HL-60 (cell line): Measurements from ENCODE around the gene HOXA13.

Experiments
- DNase-seq, 2 experiments: peaks; one replicate each; pipeline ENCODE4 v3.0.0-alpha.2; 2010 to 2020; ENCODE audit warnings: low read depth in 1 of 2, low spot score in 1 of 2
- H3K27ac ChIP-seq: fragments of 250-450 bp; sonication (Bioruptor Pico); replicated peaks from 2 replicates; pipeline ENCODE4 v1.5.1; 2020; ENCODE audit warnings: mild to moderate bottlenecking, moderate library complexity
- H3K27me3 ChIP-seq: fragments of 250-450 bp; sonication (Bioruptor Pico); 2 replicates; pipeline ENCODE4 v1.5.1; 2021; ENCODE audit warnings: mild to moderate bottlenecking, moderate library complexity; ENCODE audit not compliant: insufficient read depth, poor library complexity, severe bottlenecking
- H3K4me3 ChIP-seq: replicated peaks from 2 replicates; pipeline ENCODE4 v1.5.1; 2011; ENCODE audit warnings: mild to moderate bottlenecking, control low read depth, low read length; ENCODE audit not compliant: insufficient read depth
- GABPA ChIP-seq: IDR thresholded peaks from 2 replicates; pipeline ENCODE4 v1.6.1; 2012; ENCODE audit warnings: low read depth
- POLR2AphosphoS5 ChIP-seq: IDR thresholded peaks from 2 replicates; pipeline ENCODE4 v1.6.1; 2012; ENCODE audit warnings: low read depth
- SPI1 ChIP-seq: IDR thresholded peaks from 2 replicates; pipeline ENCODE4 v1.6.1; 2012; ENCODE audit warnings: low read depth, mild to moderate bottlenecking, borderline replicate concordance
- long read RNA-seq: library from polyadenylated mRNA; unstranded; transcript quantifications from one replicate; pipeline ENCODE4 v2.0.0, GENCODE V29; 2020
- TF ChIP-seq, protein P1 (sequence below): IDR thresholded peaks from 2 replicates; pipeline ENCODE4 v1.6.1; 2012; ENCODE audit warnings: low read depth; ENCODE audit not compliant: insufficient replicate concordance
- TF ChIP-seq, protein P2 (sequence below): IDR thresholded peaks from one replicate; pipeline ENCODE4 v1.5.1; 2011; ENCODE audit warnings: low read length, control low read depth, inconsistent platforms; ENCODE audit not compliant: insufficient read depth

HOXA13 gene
- long read RNA-seq = 0 reads

DNA sequence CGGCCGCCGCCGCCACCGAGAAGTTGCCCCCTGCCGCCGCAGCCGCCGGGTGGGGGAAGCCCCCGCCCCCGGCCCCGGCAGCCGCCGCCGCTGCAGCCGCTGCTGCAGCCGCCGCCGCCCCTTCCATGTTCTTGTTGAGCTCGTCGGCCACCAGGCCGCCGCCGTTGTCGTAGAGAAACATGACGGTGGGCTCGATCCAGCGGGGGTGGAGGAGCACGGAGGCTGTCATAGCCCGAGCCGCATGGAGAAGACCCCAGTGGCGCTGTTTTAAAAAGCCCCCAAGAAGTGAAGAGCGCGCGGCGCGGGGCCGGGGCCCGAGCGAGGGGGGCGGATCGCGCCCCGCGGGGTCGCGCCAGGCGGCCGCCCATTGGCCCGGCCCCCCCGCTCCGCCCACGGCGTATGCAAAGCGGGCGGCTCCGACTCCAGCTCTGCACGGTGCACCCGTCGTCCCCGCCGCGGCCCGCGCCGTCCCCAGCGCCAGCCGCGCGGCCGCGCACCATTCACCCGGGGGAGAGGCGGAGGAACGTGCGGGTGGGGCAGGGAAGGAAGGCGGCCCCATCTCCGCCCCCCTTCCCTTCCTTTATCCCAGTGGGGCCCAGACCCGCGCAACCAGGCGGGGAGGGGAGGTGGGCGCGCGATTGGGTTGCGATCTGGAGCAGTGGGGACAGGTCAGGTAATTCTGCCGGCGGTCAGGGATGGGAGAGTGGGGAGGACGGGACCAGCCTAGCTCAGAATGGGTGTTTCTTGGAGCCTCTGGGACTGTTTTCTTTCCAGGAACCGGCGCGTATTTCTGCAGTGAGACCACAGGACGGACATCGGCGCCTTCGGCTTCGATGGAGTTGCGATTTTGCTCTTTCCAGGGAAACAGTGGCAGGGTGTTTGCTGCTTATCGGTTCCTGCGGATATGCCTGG is at the start of gene HOXA13:
HOXA13 (minus strand) TSS at position 243 of the 912 bp plus-strand sequence; CDS start at position 229, 14 bp downstream.
- TF ChIP-seq GABPA (no peak), SPI1 (no peak), POLR2AphosphoS5 (no peak)
- TF ChIP-seq, protein P1, sequence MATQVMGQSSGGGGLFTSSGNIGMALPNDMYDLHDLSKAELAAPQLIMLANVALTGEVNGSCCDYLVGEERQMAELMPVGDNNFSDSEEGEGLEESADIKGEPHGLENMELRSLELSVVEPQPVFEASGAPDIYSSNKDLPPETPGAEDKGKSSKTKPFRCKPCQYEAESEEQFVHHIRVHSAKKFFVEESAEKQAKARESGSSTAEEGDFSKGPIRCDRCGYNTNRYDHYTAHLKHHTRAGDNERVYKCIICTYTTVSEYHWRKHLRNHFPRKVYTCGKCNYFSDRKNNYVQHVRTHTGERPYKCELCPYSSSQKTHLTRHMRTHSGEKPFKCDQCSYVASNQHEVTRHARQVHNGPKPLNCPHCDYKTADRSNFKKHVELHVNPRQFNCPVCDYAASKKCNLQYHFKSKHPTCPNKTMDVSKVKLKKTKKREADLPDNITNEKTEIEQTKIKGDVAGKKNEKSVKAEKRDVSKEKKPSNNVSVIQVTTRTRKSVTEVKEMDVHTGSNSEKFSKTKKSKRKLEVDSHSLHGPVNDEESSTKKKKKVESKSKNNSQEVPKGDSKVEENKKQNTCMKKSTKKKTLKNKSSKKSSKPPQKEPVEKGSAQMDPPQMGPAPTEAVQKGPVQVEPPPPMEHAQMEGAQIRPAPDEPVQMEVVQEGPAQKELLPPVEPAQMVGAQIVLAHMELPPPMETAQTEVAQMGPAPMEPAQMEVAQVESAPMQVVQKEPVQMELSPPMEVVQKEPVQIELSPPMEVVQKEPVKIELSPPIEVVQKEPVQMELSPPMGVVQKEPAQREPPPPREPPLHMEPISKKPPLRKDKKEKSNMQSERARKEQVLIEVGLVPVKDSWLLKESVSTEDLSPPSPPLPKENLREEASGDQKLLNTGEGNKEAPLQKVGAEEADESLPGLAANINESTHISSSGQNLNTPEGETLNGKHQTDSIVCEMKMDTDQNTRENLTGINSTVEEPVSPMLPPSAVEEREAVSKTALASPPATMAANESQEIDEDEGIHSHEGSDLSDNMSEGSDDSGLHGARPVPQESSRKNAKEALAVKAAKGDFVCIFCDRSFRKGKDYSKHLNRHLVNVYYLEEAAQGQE = no peak
- TF ChIP-seq, protein P2, sequence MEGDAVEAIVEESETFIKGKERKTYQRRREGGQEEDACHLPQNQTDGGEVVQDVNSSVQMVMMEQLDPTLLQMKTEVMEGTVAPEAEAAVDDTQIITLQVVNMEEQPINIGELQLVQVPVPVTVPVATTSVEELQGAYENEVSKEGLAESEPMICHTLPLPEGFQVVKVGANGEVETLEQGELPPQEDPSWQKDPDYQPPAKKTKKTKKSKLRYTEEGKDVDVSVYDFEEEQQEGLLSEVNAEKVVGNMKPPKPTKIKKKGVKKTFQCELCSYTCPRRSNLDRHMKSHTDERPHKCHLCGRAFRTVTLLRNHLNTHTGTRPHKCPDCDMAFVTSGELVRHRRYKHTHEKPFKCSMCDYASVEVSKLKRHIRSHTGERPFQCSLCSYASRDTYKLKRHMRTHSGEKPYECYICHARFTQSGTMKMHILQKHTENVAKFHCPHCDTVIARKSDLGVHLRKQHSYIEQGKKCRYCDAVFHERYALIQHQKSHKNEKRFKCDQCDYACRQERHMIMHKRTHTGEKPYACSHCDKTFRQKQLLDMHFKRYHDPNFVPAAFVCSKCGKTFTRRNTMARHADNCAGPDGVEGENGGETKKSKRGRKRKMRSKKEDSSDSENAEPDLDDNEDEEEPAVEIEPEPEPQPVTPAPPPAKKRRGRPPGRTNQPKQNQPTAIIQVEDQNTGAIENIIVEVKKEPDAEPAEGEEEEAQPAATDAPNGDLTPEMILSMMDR = no peak
- peaks cover 71% of the 10 kb centered on the region for H3K27me3 ChIP-seq
- no peak for DNase-seq
- no peak within 1 kb of the TSS for H3K27ac ChIP-seq
- peak within 1 kb of the TSS; percentile 50 for H3K4me3 ChIP-seq

DNA sequence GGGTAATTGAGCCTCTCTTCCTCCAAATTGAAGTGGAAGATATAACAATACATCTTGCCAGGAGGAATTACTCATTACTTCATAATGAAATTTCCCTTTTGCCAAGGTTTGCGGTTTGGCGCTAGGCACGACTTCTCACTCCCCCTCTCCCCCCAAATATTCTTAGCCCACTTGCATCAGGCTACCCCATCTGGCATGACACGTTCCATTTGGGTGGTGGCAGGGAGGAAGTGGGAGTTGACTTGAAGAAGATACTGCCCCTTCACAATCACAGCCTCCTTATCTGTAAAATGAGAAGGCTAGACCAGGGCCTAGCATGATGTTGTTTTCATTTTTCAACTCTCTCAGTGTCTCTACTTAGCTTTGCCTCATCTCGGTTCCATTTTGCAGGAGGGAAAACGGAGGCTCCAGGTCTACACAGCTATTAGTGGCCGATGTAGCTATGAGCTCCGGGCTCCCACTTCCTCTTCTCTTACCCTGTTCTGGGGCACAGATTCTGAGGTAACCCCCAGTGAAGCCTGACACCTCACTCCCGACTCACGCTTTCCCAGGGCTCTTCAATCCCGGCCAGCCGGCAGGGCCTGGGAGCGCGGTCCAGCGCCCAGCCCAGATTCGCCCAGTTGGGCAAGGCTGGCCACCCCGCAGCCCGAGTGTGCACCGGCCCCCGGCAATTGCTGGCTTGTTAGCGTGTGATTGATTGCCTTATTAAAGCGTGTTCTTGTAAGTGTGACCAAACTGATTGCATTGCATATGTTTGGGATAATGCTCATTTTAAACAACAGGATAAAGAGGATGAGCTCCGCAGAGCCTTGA is 49.2 kb upstream of the HOXA13 start:
- no peak for DNase-seq
- TF ChIP-seq, protein P1 = no peak
- TF ChIP-seq SPI1 = peak; percentile 62; the same call in 1 of the 2 replicates
- Histone ChIP-seq H3K27ac (no peak overlapping the region), H3K27me3 (peaks cover 94% of the 10 kb centered on the region), H3K4me3 (no peak overlapping the region)

DNA sequence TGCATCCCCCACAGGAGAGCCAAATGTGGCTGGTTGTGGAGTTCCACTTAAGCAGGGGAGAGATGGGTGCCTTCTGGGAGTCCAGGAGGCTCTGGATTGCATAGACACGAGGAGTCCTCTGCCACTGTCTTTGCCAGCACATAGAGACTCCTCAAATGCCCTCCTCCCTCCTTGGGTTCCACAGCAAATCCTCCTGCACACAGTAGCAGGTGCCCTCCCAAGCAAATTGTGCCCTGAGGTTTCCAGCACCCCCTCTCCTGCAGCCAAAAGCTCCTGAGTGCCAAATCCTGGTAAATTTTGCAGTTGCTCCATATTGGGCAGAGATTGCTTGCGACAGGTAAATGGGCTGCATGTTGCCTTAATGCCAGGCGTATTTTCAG is 48.5 kb upstream of the HOXA13 start:
- no peak overlapping the region for H3K27ac ChIP-seq
- H3K4me3 ChIP-seq = no peak overlapping the region
- TF ChIP-seq, protein P1 = no peak
- no peak for TF ChIP-seq GABPA
- TF ChIP-seq SPI1 = no peak
- TF ChIP-seq, protein P2 = no peak
- TF ChIP-seq POLR2AphosphoS5 = no peak
- no peak for DNase-seq
- peaks cover 95% of the 10 kb centered on the region for H3K27me3 ChIP-seq
